Lower leg skin (tissue), 4 donors: ENCODE results near the gene ABCA3. TPM values are rescaled to one million over a fixed set of nuclear protein-coding genes. Genes with fewer than 3 reads are reported as not detected.

Experiments
- DNase-seq, 2 donors: peaks; one replicate each; pipeline ENCODE4 v3.0.0-alpha.2; 2019; ENCODE audit warnings: low spot score in 2 of 2
- H3K4me3 ChIP-seq: fragments of 200-600 bp; sonication (generic); 2 replicates; pipeline ENCODE4 v1.5.1; 2017; ENCODE audit warnings: mild to moderate bottlenecking, low read depth; ENCODE audit not compliant: poor library complexity, severe bottlenecking
- POLR2A ChIP-seq, 2 donors: fragments of 450-650 bp; IDR thresholded peaks; one replicate each; pipeline ENCODE4 v1.6.1; 2016 to 2017; ENCODE audit warnings: antibody characterized with exemption in 2 of 2, mild to moderate bottlenecking in 1 of 2, moderate library complexity in 1 of 2
- WGBS, 2 donors: methylation state at CpG; one replicate each; pipeline ENCODE4 v1.1.5; 2018; 5-methylcytosine and 5-hydroxymethylcytosine counted together
- intact Hi-C: fragments of 100-400 bp; cut with DNase I; formaldehyde crosslinking; loops from one replicate; pipeline ENCODE4 v1.15.0; 2023; ENCODE audit warnings: low total_unique reads
- total RNA-seq, 4 donors: library from RNA; depleted of rRNA; stranded (reverse); fragments of >200 nt; gene quantifications; one replicate each; pipeline ENCODE4 v1.1.0, GENCODE V29; 2016
- TF ChIP-seq, protein P1 (sequence below), 3 donors: fragments of 450-650 bp; IDR thresholded peaks; one replicate each; pipeline ENCODE4 v1.5.1; 2016; ENCODE audit warnings: antibody characterized with exemption in 3 of 3, mild to moderate bottlenecking in 3 of 3, moderate library complexity in 2 of 3

Gene ABCA3
- total RNA-seq, 4 donors from 2014 or later, result 5.4 to 10.3 (median 9.5) TPM

DNA sequence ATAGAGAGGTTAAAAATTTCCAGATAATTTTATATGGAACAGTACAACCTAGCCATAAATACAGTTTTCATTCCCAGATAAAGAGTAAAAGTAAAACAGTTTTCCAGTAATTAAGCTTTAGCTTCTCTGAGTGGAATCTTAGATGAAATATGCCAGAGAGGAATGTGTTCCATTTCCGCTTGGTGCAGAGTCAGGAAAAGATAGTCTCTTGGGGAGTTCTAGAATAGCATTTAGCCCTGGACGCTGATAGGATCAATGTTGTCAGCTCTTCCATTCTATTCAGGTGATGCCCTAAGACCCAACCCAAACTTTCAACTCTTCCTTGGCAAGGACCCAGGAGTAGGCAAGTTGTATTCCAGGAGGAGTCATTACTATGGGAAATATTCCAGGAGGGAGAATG is 30.9 kb upstream of the ABCA3 start:
- WGBS, 2 donors, result 55 to 61% methylated on average over 2 of the region's 2 CpGs
- TF ChIP-seq, protein P1, sequence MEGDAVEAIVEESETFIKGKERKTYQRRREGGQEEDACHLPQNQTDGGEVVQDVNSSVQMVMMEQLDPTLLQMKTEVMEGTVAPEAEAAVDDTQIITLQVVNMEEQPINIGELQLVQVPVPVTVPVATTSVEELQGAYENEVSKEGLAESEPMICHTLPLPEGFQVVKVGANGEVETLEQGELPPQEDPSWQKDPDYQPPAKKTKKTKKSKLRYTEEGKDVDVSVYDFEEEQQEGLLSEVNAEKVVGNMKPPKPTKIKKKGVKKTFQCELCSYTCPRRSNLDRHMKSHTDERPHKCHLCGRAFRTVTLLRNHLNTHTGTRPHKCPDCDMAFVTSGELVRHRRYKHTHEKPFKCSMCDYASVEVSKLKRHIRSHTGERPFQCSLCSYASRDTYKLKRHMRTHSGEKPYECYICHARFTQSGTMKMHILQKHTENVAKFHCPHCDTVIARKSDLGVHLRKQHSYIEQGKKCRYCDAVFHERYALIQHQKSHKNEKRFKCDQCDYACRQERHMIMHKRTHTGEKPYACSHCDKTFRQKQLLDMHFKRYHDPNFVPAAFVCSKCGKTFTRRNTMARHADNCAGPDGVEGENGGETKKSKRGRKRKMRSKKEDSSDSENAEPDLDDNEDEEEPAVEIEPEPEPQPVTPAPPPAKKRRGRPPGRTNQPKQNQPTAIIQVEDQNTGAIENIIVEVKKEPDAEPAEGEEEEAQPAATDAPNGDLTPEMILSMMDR (IDR thresholded peaks at IDR 0.05), result no peak
- TF ChIP-seq POLR2A (IDR thresholded peaks at IDR 0.05), result no peak
- intact Hi-C loops, result no loop called here
- no peak for DNase-seq
- H3K4me3 ChIP-seq, result no peak overlapping the region

DNA sequence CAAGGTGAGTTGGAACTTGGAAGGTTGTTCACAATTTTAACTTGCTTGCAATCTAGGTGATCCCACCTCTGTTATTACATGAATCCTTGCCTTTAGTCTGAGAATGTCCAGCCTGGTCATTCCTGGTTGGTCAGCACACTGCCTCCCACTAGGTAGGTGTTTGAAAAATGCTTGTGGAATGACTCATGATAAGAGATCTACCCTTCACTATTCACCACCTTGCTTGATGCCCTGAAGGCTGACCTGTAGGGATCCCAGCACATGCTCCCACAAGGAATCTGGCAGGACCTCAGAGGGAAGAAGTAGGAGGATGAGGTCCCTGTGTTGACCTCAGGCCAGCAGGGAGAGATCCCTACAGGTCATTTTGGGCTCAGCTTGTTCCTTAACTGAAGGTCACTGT is 30.2 kb upstream of the ABCA3 start:
- no peak overlapping the region for H3K4me3 ChIP-seq
- no peak for DNase-seq
- no peak for TF ChIP-seq POLR2A (IDR thresholded peaks at IDR 0.05)
- TF ChIP-seq, protein P1 (IDR thresholded peaks at IDR 0.05), result no peak
- intact Hi-C loops, result no loop called here

DNA sequence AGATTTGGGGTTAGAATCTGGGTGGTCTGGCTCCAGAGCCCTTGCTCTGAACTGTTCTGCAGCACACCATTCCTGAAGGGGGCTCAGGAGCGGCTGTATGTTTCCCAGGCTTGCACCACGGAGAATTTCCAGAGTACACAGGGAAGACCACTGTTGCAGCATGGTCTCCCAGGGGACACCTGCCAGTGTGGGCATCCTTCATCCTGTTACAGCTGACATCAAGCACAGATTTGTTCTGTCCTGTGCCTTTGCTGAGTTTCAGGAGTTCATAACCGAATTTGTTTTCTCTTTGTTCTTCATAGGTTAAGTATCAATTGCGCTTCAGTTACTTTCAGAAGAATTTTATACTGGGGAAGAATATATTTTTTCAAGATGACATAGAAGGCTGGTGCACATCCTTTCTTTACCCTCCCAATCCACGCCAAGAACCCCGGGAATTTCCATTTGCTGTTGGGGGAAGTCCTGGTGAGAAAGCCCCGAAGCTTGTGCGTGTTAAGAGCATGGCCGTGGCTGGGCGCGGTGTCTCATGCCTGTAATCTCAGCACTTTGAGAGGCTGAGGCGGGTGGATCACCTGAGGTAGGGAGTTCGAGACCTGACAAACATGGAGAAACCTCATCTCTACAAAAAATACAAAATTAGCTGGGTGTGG is 26.3 kb upstream of the ABCA3 start:
- DNase-seq, result no peak
- intact Hi-C loops, result no loop called here
- no peak for TF ChIP-seq POLR2A (IDR thresholded peaks at IDR 0.05)
- TF ChIP-seq, protein P1 (IDR thresholded peaks at IDR 0.05), result no peak
- H3K4me3 ChIP-seq, result no peak overlapping the region
- WGBS, 2 donors, result 59 to 64% methylated on average over 13 of the region's 13 CpGs

DNA sequence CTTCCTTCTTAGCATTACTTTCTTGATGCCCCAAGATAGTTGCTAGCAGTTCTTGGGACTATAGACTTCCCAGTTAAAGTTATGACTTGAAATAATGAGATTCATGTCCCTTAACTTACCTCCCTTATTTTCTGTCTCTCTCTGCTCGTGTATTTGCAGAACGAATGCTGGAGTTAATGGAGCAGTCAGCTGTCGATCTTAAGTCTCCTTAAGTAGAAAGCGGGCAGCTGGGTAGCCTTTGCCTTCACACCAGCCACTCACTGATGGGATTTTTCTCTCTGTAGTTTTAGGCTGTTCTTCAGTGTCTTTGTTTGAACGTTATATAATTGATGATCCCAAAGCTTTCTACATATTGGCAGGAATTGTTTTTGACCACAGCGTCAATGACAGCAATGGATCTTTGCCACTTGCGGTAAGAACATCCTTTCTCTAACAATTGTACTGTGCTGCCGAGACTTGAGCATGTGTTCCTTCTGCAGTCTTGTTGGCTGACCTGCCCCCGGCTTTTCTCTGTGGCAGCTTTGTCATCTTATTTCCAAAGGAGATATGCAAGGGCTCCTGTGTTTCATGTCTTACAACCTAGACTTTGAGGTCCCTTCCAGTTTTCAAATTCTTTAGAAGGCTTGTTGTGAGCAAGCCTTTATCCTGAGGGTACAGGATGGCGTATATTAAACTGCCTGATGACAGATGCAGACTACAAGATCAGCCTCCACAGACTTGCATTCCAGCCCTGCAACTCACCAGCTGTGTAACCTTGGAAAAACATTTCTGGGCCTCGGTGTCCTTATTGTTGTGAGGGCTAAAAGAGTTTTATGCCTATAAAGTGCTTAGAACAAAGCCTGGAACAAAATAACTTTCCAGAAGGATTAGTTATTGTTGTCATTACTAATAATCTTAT is 25.1 kb upstream of the ABCA3 start:
- DNase-seq, result no peak
- intact Hi-C loops, result no loop called here
- WGBS, 2 donors, result 45 to 48% methylated on average over 11 of the region's 11 CpGs
- H3K4me3 ChIP-seq, result no peak overlapping the region
- TF ChIP-seq POLR2A (IDR thresholded peaks at IDR 0.05), result no peak
- TF ChIP-seq, protein P1 (IDR thresholded peaks at IDR 0.05), result no peak

DNA sequence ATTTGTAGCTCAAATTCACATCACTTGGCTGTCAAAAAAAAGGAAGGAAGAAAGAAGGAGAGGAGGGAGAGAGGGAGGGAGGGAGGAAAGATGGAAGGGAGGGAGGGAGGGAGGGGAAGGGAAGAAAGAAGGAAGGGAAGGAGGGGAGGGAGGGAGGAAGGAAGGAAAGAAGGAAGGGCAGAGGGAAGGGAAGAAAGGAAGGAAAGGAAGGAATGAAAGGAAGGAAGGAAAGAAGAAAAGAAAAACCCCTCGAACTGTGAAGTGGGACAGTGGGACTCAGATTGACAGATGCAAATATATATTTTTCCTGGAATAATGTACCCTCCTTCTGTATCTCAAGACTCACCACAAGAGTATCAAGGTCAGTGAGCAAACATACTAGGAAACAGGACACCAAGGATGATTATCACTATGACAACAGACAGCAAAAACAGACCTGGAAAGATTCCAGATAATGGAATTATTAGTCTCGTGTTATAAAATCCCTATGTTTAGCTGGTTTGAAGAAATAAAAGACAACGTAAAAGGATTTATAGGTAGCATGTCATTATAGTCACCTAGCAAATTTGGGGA is 24.2 kb upstream of the ABCA3 start:
- no peak overlapping the region for H3K4me3 ChIP-seq
- no peak for DNase-seq
- intact Hi-C loops, result no loop called here
- 31 to 38% methylated on average over 3 of the region's 3 CpGs for WGBS, 2 donors
- TF ChIP-seq POLR2A (IDR thresholded peaks at IDR 0.05), result no peak
- TF ChIP-seq, protein P1 (IDR thresholded peaks at IDR 0.05), result no peak
